Astrocyte of the spinal cord (primary cell): ENCODE results near the gene CALN1.

ENCODE experiments used
- DNase-seq: peaks from one replicate; pipeline ENCODE4 v3.0.0; 2011; ENCODE audit warnings: low read depth, low spot score
- H3K4me3 ChIP-seq: 2 replicates; pipeline ENCODE4 v1.5.1; 2011; ENCODE audit warnings: low read depth, mild to moderate bottlenecking, low read length, moderate library complexity
- CTCF ChIP-seq: IDR thresholded peaks from 2 replicates; pipeline ENCODE4 v1.5.1; 2012; ENCODE audit warnings: low read depth, mild to moderate bottlenecking, low read length, inconsistent platforms
- in situ Hi-C: cut with HindIII; loops from 2 replicates; pipeline ENCODE4 v1.10.0; 2017; ENCODE audit warnings: low sequenced_read_pairs

CALN1 gene

DNA sequence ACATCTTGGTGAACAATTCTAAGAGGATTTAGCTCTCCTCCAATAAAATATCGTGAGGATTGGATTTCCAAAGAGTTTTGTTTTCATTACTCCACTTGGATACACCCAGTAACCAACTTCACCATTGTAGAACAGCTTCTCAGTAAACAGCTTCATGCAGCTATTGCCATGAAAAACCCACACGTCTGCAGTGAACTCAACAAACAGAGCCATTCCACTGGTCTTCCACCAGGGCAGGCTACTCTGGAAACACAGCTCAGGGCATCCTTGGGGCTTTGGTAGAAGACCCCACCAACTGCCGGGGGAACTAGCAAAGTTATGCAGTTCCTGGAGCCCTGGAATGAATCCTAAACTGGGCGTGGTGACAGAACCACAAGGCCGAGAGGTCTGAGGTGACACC lies 77.4 kb downstream of the CALN1 start:
- in situ Hi-C loops = no loop called here
- H3K4me3 ChIP-seq = no peak overlapping the region
- TF ChIP-seq CTCF = no peak
- DNase-seq = no peak

GRCh38 chr7:72334066-72334465 lies 78.1 kb downstream of the CALN1 start:
- no peak for TF ChIP-seq CTCF
- in situ Hi-C loops = no loop called here
- no peak for DNase-seq
- no peak overlapping the region for H3K4me3 ChIP-seq

- in situ Hi-C loops = no loop called here
- no peak for TF ChIP-seq CTCF
- H3K4me3 ChIP-seq = no peak overlapping the region
- no peak for DNase-seq
These were observed 85.3 kb downstream of the CALN1 start for GRCh38 chr7:72326811-72327210.

DNA sequence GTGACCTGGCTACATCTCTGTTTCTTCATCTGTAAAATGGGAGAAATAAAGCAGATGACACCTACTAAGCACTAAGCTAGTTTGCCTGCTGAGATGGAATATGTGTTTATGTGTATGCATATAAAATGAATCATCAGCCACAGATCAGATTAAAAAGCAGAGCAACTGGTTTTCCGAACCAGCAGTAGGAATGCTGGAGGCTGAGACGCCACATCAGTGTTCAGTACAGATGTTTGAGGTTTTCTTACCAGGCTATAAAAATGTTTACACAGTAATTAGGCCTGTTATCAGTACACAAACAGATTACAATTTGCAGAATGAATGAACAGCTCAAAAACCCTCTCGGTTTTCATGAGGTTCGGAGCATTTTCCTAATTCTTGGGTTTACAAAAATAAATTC lies 85.8 kb downstream of the CALN1 start:
- no peak for DNase-seq
- H3K4me3 ChIP-seq = no peak overlapping the region
- no peak for TF ChIP-seq CTCF
- in situ Hi-C loops = no loop called here

- no peak for TF ChIP-seq CTCF
- no peak for DNase-seq
- H3K4me3 ChIP-seq = no peak overlapping the region
- in situ Hi-C loops = no loop called here
These were observed 86.6 kb downstream of the CALN1 start for GRCh38 chr7:72325561-72325960.

GRCh38 chr7:72321637-72322036 lies 90.5 kb downstream of the CALN1 start:
- no peak for TF ChIP-seq CTCF

GRCh38 chr7:72321081-72321480 lies 91.1 kb downstream of the CALN1 start:
- no peak for TF ChIP-seq CTCF
- in situ Hi-C loops = no loop called here
- no peak for DNase-seq
- no peak overlapping the region for H3K4me3 ChIP-seq

More at GRCh38 chr7:72321637-72322036, 90.5 kb downstream of the CALN1 start:
- H3K4me3 ChIP-seq = no peak overlapping the region
- DNase-seq = no peak
- in situ Hi-C loops = no loop called here
